HepG2 (cell line): Measurements from ENCODE around the gene ACOT8. TPM values are rescaled to one million over a fixed set of nuclear protein-coding genes. Genes with fewer than 3 reads are reported as not detected.

Source experiments
- ATAC-seq: fragments of 200-7000 bp; cut with Tn5 transposase; 3 replicates; pipeline ENCODE4 v1.9.1; 2020; ENCODE audit warnings: mild to moderate bottlenecking, moderate library complexity
- BruUV-seq: library from RNA; stranded (reverse); fragments of 400-500 nt; replicated peaks from 2 replicates; lab custom pipeline; 2021; lab: Mats Ljungman, UMichigan
- CTCF ChIA-PET: fragments of 300-600 bp; formaldehyde crosslinking; extraction: SDS; loops from one replicate; lab custom pipeline; 2021; ENCODE audit warnings: low total read pairs, inconsistent platforms, low intra/inter-chr PET ratio; lab: Yijun Ruan, JAX
- POLR2A ChIA-PET: fragments of 350-600 bp; sonication (Branson Sonifier 250); formaldehyde crosslinking; loops from one replicate; lab custom pipeline; 2020; ENCODE audit warnings: antibody characterized with exemption, inconsistent platforms; lab: Yijun Ruan, JAX
- DNase-seq: peaks from one replicate; pipeline ENCODE4 v3.0.0-alpha.2; 2015; ENCODE audit warnings: low spot score
- FAIRE-seq: peaks from 3 replicates; lab custom pipeline; 2011; peaks lifted over from hg19 to GRCh38; lab: Jason Lieb, UNC
- H2AFZ ChIP-seq: one replicate; pipeline ENCODE4 v1.6.1; 2011; ENCODE audit warnings: low read length, inconsistent platforms
- H3K27ac ChIP-seq: fragments of 300-600 bp; 3 replicates; pipeline ENCODE4 v1.8.0; 2011; ENCODE audit warnings: mixed run types, mild to moderate bottlenecking, mixed read lengths, low read length, inconsistent platforms; ENCODE audit not compliant: insufficient read depth; ENCODE audit errors: extremely low read length
- H3K27me3 ChIP-seq, 2 experiments: fragments of 200-600 bp in 1 of 2; 2 replicates in 1 of 2; 3 replicates in 1 of 2; pipeline versions ENCODE4 v1.6.0 to v1.8.0; 2011; ENCODE audit warnings: low read length in 2 of 2, mild to moderate bottlenecking in 2 of 2, moderate library complexity in 2 of 2, inconsistent platforms in 1 of 2; ENCODE audit not compliant: insufficient read depth in 2 of 2, control insufficient read depth in 1 of 2
- H3K36me3 ChIP-seq, 2 experiments: fragments of 200-600 bp in 1 of 2; replicated peaks in 1 of 2; 2 replicates in 1 of 2; 3 replicates in 1 of 2; pipeline versions ENCODE4 v1.5.1 to v1.8.0; 2011; ENCODE audit warnings: low read length in 2 of 2, inconsistent platforms in 1 of 2; ENCODE audit not compliant: insufficient read depth in 2 of 2, control insufficient read depth in 1 of 2
- H3K4me1 ChIP-seq: 2 replicates; pipeline ENCODE4 v1.5.1; 2012; ENCODE audit warnings: low read length, inconsistent platforms; ENCODE audit not compliant: insufficient read depth
- H3K4me2 ChIP-seq: 2 replicates; pipeline ENCODE4 v1.6.0; 2011; ENCODE audit warnings: low read depth, low read length, inconsistent platforms
- H3K4me3 ChIP-seq, 3 experiments: fragments of 200-600 bp in 1 of 3; sonication (generic), shearing (Covaris generic) in 1 of 3; replicated peaks in 1 of 3; 2 replicates each; pipeline ENCODE4 v1.5.1; 2011 to 2016; ENCODE audit warnings: low read length in 3 of 3, inconsistent platforms in 2 of 3, low read depth in 2 of 3, mild to moderate bottlenecking in 2 of 3, control low read depth in 1 of 3, mixed read lengths in 1 of 3; ENCODE audit not compliant: insufficient read depth in 1 of 3
- H3K79me2 ChIP-seq: one replicate; pipeline ENCODE4 v1.6.1; 2011; ENCODE audit warnings: low read length, inconsistent platforms; ENCODE audit not compliant: insufficient read depth
- H3K9ac ChIP-seq: 2 replicates; pipeline ENCODE4 v1.6.0; 2011; ENCODE audit warnings: mild to moderate bottlenecking, low read depth, low read length, inconsistent platforms; ENCODE audit not compliant: insufficient read depth
- H3K9me3 ChIP-seq: 2 replicates; pipeline ENCODE4 v1.5.1; 2012; ENCODE audit warnings: mild to moderate bottlenecking, low read length
- H4K20me1 ChIP-seq: 2 replicates; pipeline ENCODE4 v1.6.0; 2011; ENCODE audit warnings: inconsistent platforms, mild to moderate bottlenecking, low read length, moderate library complexity; ENCODE audit not compliant: insufficient read depth
- ARNT ChIP-seq: fragments of 450-650 bp; IDR thresholded peaks from 2 replicates; pipeline ENCODE4 v1.6.1; 2017
- HNF1A ChIP-seq, 2 experiments: sonication (generic) in 1 of 2; formaldehyde crosslinking in 1 of 2; IDR thresholded peaks; 2 replicates each; pipeline versions ENCODE4 v1.4.0 to v1.6.1; 2016 to 2020; ENCODE audit warnings: borderline replicate concordance in 1 of 2, low read depth in 1 of 2, mild to moderate bottlenecking in 1 of 2, missing genetic modification reagents in 1 of 2
- HNRNPH1 ChIP-seq: fragments of 200-400 bp; formaldehyde crosslinking; optimal IDR thresholded peaks from 2 replicates; pipeline ENCODE3; 2017; ENCODE audit warnings: mild to moderate bottlenecking, low read depth, low read length
- IKZF4 ChIP-seq: sonication (generic); formaldehyde crosslinking; IDR thresholded peaks from 2 replicates; pipeline ENCODE4 v1.5.1; 2020; ENCODE audit warnings: borderline replicate concordance, mild to moderate bottlenecking, low read depth, missing genetic modification reagents; ENCODE audit errors: not compliant biosample characterization
- KMT2A ChIP-seq: sonication (generic); formaldehyde crosslinking; IDR thresholded peaks from 2 replicates; pipeline ENCODE4 v1.4.0; 2020; ENCODE audit warnings: missing genetic modification reagents
- NFYC ChIP-seq: IDR thresholded peaks from 2 replicates; pipeline ENCODE4 v1.6.1; 2016; ENCODE audit warnings: missing genetic modification reagents, missing compliant biosample characterization
- RORA ChIP-seq: sonication (generic); formaldehyde crosslinking; IDR thresholded peaks from 2 replicates; pipeline ENCODE4 v1.5.0; 2020; ENCODE audit warnings: mild to moderate bottlenecking, missing genetic modification reagents, moderate library complexity
- SAP130 ChIP-seq: IDR thresholded peaks from 2 replicates; pipeline ENCODE4 v1.6.1; 2016; ENCODE audit warnings: low read depth
- TFAP4 ChIP-seq: sonication (generic); IDR thresholded peaks from 2 replicates; pipeline ENCODE4 v1.6.1; 2016; ENCODE audit warnings: low read depth, borderline replicate concordance
- XBP1 ChIP-seq: sonication (generic); formaldehyde crosslinking; IDR thresholded peaks from 2 replicates; pipeline ENCODE4 v1.5.0; 2020; ENCODE audit warnings: missing genetic modification reagents
- ZBTB38 ChIP-seq: sonication (generic); formaldehyde crosslinking; IDR thresholded peaks from 2 replicates; pipeline ENCODE4 v1.5.1; 2020; ENCODE audit warnings: mild to moderate bottlenecking, missing genetic modification reagents
- ZFP90 ChIP-seq: sonication (generic); formaldehyde crosslinking; IDR thresholded peaks from 2 replicates; pipeline ENCODE4 v1.8.0; 2022; ENCODE audit warnings: missing genetic modification reagents, mild to moderate bottlenecking, inconsistent platforms, borderline replicate concordance
- ZNF382 ChIP-seq: sonication (generic); formaldehyde crosslinking; IDR thresholded peaks from 2 replicates; pipeline ENCODE4 v1.5.0; 2020; ENCODE audit warnings: missing genetic modification reagents, mild to moderate bottlenecking, borderline replicate concordance
- ZNF687 ChIP-seq: sonication (generic); formaldehyde crosslinking; IDR thresholded peaks from 2 replicates; pipeline ENCODE4 v1.5.1; 2020; ENCODE audit warnings: mild to moderate bottlenecking, missing genetic modification reagents, moderate library complexity
- ZNF841 ChIP-seq: sonication (generic); formaldehyde crosslinking; IDR thresholded peaks from 2 replicates; pipeline ENCODE4 v1.8.1; 2023; ENCODE audit warnings: missing genetic modification reagents, borderline replicate concordance
- WGBS: methylation state at CpG from one replicate; pipeline ENCODE4 v1.1.6; 2017; ENCODE audit warnings: low lambda C conversion rate; 5-methylcytosine and 5-hydroxymethylcytosine counted together
- in situ Hi-C: cut with HindIII; loops from 2 replicates; pipeline ENCODE4 v1.10.0; 2017; ENCODE audit warnings: low pct_unique_long_range_greater_than_20kb; ENCODE audit not compliant: extremely low pct_ligation_motif_present
- intact Hi-C: fragments of 100-400 bp; cut with micrococcal nuclease; formaldehyde crosslinking; loops from one replicate; pipeline ENCODE4 v1.10.0; 2022; ENCODE audit not compliant: unreplicated experiment
- polyA plus RNA-seq, 8 experiments: library from polyadenylated mRNA; depleted of rRNA in 3 of 8; stranded (reverse) in 7 of 8; unstranded in 1 of 8; fragments of >200 nt; fragmentation: Illumina TruSeq in 4 of 8; extraction: Trizol in 4 of 8; gene quantifications; 2 replicates each; pipeline versions ENCODE4 v1.2.1 to v1.2.3, GENCODE V29; 2011 to 2016; ENCODE audit warnings: low read depth in 4 of 8, missing spikeins in 1 of 8, mixed read lengths in 1 of 8; ENCODE audit not compliant: insufficient read depth in 1 of 8
- total RNA-seq, 5 experiments: library from RNA; depleted of rRNA; stranded (reverse); fragments of >200 nt; fragmentation: Illumina TruSeq; extraction: Trizol; gene quantifications; 2 replicates each; pipeline ENCODE4 v1.2.3, GENCODE V29; 2016; ENCODE audit warnings: low read depth in 1 of 5

Gene ACOT8
- total and polyA plus RNA-seq, 2 of the 13 experiments (the other 11 are each of a cell fraction or from before 2014, with no cell fraction given) = 31.4 to 45.5 TPM

- ATAC-seq (peak; percentile 77), FAIRE-seq (no peak), DNase-seq (peak; percentile 45)
- Histone ChIP-seq H3K36me3 (peaks cover 2 to 8% of the 10 kb centered on the region in 2 experiments; a peak in 2 of 5 replicates), H3K4me1 (peaks cover 31% of the 10 kb centered on the region), H3K27me3 (no peaks in the 10 kb centered on the region), H3K4me2 (no peak overlapping the region), H3K79me2 (no peaks in the 10 kb centered on the region), H3K27ac (no peak overlapping the region), H3K9ac (no peak overlapping the region), H2AFZ (no peak overlapping the region), H3K9me3 (no peaks in the 10 kb centered on the region), H3K4me3 (no peak overlapping the region), H4K20me1 (no peaks in the 10 kb centered on the region)
- ChIA-PET CTCF (no interaction called here), POLR2A (interaction anchor here (1.0 to 2.7 kb wide), 5 partner anchors 8 to 18 kb away, joined by 3 to 14 read pairs (median 5); partner anchors contain the start of genes NEURL2 and ZSWIM1)
- 82% methylated on average over 4 of the region's 4 CpGs for WGBS
- no TSS peak for BruUV-seq
- intact Hi-C loops = no loop called here
- in situ Hi-C loops = no loop called here
- TF ChIP-seq KMT2A (CRISPR knock-in tag) = 0 out of 2 replicates have a peak, but pooled peaks have one; percentile 28
- no peak for TF ChIP-seq HNF1A (IDR thresholded peaks at IDR 0.05; ENCODE audit: low read depth)
- TF ChIP-seq HNF1A (CRISPR knock-in tag; IDR thresholded peaks at IDR 0.05; ENCODE audit: borderline replicate concordance) = no peak
- no peak for TF ChIP-seq XBP1 (CRISPR knock-in tag)
- peak; percentile 31; the same call in 1 of the 2 replicates for TF ChIP-seq SAP130
- TF ChIP-seq ZNF687 = peak; percentile 42
- TF ChIP-seq ZFP90 (CRISPR knock-in tag) = 0 out of 2 replicates have a peak, but pooled peaks have one; percentile 30
- no peak for TF ChIP-seq ZNF841
- peak; percentile 57; the same call in 1 of the 2 replicates for TF ChIP-seq ZBTB38 (CRISPR knock-in tag)
- no peak for TF ChIP-seq HNRNPH1
- TF ChIP-seq ZNF382 = no peak
- 0 out of 2 replicates have a peak, but pooled peaks have one; percentile 35 for TF ChIP-seq TFAP4
- TF ChIP-seq RORA = no peak
- TF ChIP-seq NFYC (CRISPR knock-in tag) = no peak
- TF ChIP-seq IKZF4 (CRISPR knock-in tag) = no peak
- no peak for TF ChIP-seq ARNT
Measured at GRCh38 chr20:45872626-45873025, 15.4 kb upstream of the ACOT8 start.
